ENCODE results near the gene ANKRD6.

- TF ChIP-seq, protein P1, sequence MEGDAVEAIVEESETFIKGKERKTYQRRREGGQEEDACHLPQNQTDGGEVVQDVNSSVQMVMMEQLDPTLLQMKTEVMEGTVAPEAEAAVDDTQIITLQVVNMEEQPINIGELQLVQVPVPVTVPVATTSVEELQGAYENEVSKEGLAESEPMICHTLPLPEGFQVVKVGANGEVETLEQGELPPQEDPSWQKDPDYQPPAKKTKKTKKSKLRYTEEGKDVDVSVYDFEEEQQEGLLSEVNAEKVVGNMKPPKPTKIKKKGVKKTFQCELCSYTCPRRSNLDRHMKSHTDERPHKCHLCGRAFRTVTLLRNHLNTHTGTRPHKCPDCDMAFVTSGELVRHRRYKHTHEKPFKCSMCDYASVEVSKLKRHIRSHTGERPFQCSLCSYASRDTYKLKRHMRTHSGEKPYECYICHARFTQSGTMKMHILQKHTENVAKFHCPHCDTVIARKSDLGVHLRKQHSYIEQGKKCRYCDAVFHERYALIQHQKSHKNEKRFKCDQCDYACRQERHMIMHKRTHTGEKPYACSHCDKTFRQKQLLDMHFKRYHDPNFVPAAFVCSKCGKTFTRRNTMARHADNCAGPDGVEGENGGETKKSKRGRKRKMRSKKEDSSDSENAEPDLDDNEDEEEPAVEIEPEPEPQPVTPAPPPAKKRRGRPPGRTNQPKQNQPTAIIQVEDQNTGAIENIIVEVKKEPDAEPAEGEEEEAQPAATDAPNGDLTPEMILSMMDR (conservative IDR thresholded peaks at IDR 0.05; ENCODE audit: low read depth, low read length): no peak
- TF ChIP-seq EZH2 (IDR thresholded peaks at IDR 0.05; ENCODE audit: low read length, unreplicated experiment): no peak
- no peak for TF ChIP-seq EZH2phosphoT487 (IDR thresholded peaks at IDR 0.05; ENCODE audit: borderline replicate concordance, low read length)
Measured at GRCh38 chr6:89582669-89583325, 149.8 kb downstream of the ANKRD6 start.

All from PC-3 (cell line).